ENCODE results near the gene NOL12.

GRCh38 chr22:37659066-37659896 lies 26.9 kb upstream of the NOL12 start:
- TF ChIP-seq CTCF (IDR thresholded peaks at IDR 0.05; ENCODE audit: low read depth, low read length): no peak
- TF ChIP-seq MAX (IDR thresholded peaks at IDR 0.05; ENCODE audit: low read depth, low read length): 0 out of 2 replicates have a peak, but pooled peaks have one; percentile 14

All from NB4 (cell line).